Globus pallidus (tissue), 1 donor: ENCODE results near the gene TRIM51.
"Not testable (repeated sequence)": the region's sequence is repeated elsewhere in the genome, so short reads cannot be mapped to it uniquely, and the experiment has no call there.

ENCODE experiments used
- DNase-seq: peaks from one replicate; pipeline ENCODE4 v3.0.0-alpha.2; 2015; ENCODE audit warnings: low spot score

The TRIM51 gene, protein sequence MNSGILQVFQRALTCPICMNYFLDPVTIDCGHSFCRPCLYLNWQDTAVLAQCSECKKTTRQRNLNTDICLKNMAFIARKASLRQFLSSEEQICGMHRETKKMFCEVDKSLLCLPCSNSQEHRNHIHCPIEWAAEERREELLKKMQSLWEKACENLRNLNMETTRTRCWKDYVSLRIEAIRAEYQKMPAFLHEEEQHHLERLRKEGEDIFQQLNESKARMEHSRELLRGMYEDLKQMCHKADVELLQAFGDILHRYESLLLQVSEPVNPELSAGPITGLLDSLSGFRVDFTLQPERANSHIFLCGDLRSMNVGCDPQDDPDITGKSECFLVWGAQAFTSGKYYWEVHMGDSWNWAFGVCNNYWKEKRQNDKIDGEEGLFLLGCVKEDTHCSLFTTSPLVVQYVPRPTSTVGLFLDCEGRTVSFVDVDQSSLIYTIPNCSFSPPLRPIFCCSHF

DNA sequence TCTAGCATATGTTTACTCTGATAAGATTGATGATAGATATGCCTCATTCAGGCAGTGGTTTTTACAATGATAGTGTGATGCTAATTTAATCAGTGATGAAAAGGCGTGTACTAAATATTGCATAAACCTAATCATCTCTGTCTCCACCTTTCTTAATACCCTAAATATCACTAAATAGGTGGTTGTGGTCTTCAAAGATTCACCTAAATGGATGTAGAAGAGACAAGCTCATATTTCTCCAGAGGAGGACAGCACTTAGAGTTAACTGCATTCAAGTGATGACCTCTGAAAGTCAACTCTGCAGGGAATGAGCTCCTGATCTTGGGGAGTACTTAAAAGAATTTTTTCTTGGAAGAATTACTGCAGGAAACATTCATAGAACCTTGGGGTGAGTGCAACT lies at the start of gene TRIM51:
TSS of gene TRIM51 (plus strand) at position 301 of the 400 bp plus-strand sequence. CDS start 2,132 bp downstream, outside the sequence.
- DNase-seq, result not testable (repeated sequence)

DNA sequence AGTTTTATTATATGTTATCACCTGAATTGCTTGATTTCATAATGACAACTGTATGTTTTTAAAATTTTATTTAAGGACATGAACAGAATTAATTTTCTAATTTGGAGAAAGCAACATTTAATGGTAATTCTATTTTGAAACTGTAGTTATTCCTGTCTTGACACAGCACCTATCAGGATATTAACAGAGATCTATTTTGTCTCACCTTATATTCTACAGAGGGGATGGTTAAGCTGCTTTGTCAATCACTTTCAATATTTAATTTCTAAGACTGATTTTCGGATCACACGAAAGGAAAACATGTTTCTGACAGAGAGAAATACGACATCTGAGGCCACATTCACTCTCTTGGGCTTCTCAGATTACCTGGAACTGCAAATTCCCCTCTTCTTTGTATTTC lies 44.6 kb upstream of the TRIM51 start, which contains the start of gene OR5D16:
TSS of gene OR5D16 (plus strand) at position 301 of the 400 bp plus-strand sequence. CDS start at position 301, 0 bp downstream.
- DNase-seq, result no peak

DNA sequence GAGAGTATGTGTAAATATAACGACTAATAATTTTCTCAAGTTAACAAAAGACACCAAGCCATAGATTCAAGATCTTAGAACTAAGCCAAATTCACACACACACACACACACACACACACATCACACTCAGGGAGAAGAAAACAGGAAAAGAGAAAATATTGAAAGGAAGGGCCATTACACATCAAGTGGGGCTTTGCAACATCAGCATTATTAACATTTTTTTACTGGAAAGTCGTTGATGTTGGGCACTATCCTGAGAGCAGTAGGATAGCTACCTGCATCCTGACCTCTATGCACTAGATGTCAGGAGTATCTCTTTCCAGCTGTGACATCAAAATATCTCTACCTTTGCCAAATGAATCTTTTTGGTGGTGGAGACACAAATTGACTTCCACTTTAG lies 35.6 kb upstream of the TRIM51 start:
- DNase-seq, result no peak

DNA sequence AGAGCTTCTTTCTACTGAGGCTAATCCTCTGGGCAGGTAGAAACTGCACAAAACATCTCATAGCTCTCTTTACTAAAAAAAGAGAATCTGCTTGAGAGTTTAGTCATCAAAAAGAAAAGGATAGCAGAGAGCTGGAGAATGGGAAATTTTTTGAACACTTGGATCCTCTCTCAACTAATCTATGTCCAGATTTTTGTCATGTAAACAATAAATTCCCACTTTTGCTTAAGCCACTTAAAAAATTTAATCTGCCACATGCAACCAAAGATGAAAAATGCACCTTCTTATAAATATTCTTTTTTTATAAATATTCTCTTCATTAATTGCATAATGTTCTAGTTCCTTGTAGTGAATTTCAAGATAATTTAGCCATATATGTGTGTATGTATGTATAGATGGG lies 34.1 kb upstream of the TRIM51 start:
- DNase-seq, result no peak

DNA sequence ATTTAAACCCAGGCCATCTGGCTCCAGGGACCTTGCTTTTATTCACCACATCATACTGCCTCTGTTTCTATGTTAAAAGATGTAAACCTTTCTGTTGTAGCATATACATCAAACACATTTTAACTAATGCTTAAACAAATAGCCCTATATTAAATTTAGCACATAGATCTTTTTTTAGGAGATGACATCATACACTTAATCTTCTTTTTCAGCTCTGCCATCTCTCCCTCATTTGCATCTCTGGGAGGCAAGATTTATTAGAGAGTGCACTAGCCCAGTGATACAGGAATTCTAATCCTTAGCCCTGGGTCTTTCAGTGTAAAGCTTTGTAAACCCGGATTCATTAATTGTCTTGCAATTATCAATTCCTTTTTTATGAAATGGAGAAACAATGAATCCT lies 31.0 kb upstream of the TRIM51 start:
- DNase-seq, result no peak

DNA sequence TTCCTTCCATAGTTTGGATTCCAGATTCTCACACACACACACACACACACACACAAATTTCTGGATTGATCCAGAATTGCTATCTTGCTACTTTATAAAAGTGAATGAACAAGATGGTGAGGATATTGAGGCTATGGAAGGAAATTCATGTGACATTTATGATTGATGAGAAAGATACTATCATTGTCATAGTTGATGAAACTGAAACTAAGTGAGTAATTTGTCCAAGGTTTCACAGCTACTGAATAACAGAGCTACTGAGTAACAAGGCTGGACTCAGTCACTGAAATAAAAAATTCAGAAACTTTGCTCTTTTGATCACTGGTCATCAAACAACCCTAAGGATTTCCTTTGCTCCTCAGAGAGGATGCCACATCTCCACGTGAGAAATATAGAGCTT lies 28.4 kb upstream of the TRIM51 start:
- no peak for DNase-seq

DNA sequence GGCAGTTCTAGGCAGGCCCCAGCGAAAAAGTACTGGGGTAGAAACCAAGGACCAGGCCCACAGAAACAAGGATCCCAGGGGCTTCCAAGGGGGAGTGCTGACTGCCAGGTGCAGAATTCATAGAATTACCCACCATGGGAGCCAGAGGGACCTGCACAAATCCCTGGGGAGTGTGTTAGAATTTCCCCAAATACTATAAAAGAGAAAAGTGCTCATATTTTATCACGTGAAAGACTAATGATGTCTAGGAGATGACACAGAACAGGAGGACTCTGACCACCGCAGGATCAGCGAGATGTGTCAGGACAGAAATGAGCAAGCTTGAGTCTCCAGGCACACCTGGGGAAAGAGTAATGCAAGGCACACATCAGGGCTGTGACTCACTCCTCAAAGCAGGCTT lies 15.7 kb upstream of the TRIM51 start:
- not testable (repeated sequence) for DNase-seq

DNA sequence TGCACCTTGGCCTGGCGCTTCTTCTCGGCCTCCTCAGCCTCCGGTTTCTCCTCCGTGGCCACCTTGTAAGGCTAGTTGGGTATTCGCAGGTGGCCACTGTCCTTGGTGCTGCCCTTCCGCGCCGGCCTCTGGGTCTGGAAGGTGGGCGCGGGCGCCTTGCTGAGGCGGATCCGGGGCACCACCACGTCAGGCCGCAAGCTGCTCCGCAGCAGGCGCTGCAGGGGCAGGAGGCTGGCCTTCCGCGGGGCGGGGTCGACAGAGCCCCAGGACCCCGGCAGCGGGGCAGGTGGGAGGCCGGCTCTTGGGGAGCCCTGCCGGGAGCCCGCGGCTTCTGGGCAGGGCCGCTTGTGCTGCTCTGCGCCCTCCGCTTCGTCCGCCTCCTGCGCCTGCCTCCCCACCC lies 10.4 kb upstream of the TRIM51 start:
- DNase-seq, result not testable (repeated sequence)

DNA sequence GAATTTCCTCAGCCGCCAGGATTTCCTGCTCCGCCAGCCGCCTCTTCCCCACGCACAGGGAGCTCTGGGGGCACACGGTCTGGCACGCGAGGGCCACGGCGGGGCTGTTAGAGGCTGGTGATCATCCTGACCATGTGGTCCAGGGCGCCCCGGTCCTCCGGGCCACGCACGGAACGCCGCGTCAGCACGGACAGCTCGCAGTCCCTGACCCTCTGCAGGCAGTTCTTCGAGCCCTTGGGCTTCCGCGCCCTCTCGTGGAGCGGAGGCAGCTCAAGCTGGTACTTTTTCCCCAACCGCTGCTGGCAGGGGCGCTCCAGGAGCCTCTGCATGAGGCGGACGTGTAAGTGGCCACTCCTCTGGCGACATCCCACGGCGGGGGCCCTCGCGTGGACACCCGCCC lies 10.0 kb upstream of the TRIM51 start:
- DNase-seq, result not testable (repeated sequence)

DNA sequence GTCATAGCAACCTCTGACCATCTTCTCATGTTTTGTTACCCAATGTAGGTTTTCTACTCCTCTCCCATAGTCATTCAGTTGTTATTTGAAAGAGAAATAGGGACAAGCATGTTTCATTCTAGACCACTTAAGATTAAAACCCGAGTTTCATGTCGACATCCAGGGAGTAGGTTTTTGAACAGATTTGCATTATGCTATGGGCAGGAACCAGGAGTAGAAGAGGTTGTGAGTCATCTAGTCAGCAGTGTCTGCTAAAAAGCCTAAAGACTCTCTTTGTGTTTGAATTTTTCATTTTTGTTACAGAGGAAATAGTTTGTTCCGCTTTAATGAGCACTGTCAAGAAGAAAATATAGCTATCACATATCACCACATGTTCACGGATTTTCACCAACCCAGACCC lies 1.9 kb downstream of the TRIM51 start:
- not testable (repeated sequence) for DNase-seq

DNA sequence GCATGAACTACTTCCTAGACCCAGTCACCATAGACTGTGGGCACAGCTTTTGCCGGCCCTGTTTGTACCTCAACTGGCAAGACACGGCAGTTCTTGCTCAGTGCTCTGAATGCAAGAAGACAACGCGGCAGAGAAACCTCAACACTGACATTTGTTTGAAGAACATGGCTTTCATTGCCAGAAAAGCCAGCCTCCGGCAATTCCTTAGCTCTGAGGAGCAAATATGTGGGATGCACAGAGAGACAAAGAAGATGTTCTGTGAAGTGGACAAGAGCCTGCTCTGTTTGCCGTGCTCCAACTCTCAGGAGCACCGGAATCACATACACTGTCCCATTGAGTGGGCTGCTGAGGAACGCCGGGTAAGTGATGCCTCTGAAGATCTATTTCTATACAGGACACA lies 2.4 kb downstream of the TRIM51 start:
- not testable (repeated sequence) for DNase-seq

DNA sequence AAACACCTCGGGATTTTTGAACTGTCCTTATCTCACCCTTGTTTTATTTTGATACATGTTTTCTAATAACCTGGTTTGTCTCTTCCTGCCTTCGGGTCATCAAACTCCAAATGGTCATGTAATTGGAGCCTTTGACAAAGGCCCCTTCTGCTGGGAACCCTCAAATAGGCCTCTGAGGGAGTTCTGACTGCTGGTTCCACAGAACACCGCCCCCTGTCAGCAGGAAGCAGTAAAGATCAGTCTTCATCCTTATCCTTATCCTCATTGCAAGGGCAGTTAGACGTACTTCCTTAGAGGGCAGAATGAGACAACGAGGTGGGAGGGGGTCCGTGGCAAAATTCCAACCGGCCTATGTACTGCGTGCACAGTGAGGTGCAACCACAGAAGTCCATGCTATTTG lies 12.1 kb downstream of the TRIM51 start:
- DNase-seq, result no peak

DNA sequence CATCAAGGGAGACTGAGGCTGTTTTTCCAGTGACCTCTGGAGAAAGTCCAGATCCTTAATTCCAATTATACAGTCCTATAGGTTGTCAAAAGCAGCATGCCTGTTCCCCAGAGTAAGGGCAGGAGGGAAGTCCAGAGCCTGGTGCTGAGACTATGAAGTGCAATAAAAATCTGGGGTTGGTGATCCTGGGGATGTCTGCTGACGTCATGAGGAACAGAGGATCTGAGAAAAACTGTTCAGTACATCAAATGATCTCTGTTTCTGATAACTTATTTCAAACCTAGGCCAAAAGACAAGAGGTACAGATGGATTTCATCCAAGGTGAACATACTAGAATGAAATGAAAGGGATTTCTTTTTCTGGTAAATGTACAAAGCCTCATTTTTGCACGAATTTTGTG lies 19.2 kb downstream of the TRIM51 start:
- DNase-seq, result no peak

DNA sequence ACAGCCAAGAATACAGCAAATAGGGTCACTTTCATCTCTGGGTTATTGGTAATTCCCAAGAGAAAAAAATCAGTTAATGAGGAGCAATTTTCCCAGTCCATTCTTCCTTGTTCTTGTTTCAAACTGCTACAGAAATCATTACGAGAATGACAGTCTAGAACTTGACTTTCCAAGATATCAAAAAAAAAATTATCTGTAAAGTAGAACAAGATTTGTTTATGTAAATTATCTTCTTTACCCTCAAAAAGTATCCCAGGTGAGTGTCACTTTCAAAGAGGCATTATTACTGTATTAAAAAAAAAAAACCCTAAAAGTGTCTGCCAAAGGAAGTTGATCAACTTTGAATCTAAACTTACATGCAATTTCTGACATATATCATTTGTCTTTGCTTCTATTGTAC lies 31.4 kb downstream of the TRIM51 start, which contains the start of gene OR5W2:
TSS of gene OR5W2 (minus strand) at position 101 of the 400 bp plus-strand sequence. CDS start at position 101, 0 bp downstream.
- DNase-seq, result no peak

DNA sequence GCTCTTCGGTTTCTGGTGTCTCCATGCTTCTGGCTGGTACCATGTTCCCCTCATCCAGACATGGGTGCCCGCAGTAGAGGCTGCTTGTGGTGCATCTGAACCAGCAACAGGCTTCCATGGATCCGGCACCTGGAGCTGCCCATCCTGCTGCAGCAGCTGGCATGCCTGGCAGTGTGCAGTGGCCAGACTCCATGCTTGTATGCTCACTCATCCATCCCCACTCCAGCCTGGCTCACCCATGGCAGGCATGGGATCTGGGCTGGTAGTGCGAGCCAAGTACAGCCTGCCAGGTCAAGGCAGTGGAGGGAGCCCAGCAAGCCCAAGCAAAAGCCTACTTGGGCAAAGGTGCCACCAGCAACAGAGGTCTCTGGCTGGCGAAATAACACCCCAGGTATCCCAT lies 37.4 kb downstream of the TRIM51 start:
- no peak for DNase-seq

DNA sequence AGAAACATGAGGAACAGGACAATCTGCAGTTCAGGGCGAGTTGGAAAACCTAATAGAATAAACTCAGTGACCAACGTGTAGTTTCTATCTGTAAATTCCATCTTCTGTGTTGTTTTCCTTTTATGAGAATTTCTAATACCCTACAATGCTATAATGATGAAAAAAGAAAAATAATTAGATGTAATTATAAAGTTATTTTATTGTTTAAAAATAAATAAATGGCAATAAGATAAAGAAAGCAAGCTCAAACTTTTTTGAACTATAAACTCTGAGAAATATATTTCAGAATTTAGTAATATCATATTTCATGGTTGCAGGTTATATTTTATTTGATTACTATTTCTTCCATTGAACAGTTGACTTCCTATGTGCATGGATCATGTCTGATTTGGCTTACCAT lies 53.2 kb downstream of the TRIM51 start, which contains the start of gene OR5I1:
TSS of gene OR5I1 (minus strand) at position 101 of the 400 bp plus-strand sequence. CDS start at position 101, 0 bp downstream.
- no peak for DNase-seq
